ENCODE data around the gene ZNF175. TPM values are rescaled to one million over a fixed set of nuclear protein-coding genes. Genes with fewer than 3 reads are reported as not detected.
A peak's percentile ranks its signal among the peaks of the same experiment; 100 is the strongest.

ZNF175 gene
- total RNA-seq, 4 donors from 2014 or later = 11.9 to 27.2 (median 16.0) TPM

GRCh38 chr19:51529301-51529700 lies 41.8 kb upstream of the ZNF175 start:
- H3K9me3 ChIP-seq = no peaks in the 10 kb centered on the region

DNA sequence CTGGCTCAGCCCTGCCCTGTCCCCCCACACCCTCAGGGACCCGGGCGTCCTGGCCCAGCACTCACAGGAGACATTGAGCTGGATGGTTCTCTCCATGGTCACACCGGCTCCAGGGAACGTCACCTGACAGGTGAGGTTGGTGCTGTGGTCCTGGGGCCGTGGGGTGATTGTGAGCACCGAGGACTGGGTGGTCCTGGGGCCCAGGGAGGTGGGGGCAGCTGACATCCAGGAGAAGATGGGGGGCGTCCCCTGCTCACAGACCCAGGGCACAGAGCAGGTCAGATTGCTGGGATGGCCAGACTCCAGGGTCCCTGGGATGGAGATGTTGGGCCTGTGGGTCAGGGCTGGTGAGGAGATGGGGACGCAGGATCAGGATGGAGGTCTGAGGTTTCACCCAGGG lies 40.5 kb upstream of the ZNF175 start:
- Histone ChIP-seq H3K27ac (peak overlapping the region in 1 of 4 donors; percentile 82), H3K4me3 (peak overlapping the region in 3 of 4 donors; percentile 17 to 46 (median 38)), H3K4me1 (peaks cover 0 to 5% (median 0%) of the 10 kb centered on the region in 4 donors), H3K27me3 (no peaks in the 10 kb centered on the region), H3K36me3 (no peaks in the 10 kb centered on the region), H3K9me3 (no peaks in the 10 kb centered on the region)
- TF ChIP-seq POLR2A (IDR thresholded peaks at IDR 0.05) = no peak
- TF ChIP-seq, protein P1, sequence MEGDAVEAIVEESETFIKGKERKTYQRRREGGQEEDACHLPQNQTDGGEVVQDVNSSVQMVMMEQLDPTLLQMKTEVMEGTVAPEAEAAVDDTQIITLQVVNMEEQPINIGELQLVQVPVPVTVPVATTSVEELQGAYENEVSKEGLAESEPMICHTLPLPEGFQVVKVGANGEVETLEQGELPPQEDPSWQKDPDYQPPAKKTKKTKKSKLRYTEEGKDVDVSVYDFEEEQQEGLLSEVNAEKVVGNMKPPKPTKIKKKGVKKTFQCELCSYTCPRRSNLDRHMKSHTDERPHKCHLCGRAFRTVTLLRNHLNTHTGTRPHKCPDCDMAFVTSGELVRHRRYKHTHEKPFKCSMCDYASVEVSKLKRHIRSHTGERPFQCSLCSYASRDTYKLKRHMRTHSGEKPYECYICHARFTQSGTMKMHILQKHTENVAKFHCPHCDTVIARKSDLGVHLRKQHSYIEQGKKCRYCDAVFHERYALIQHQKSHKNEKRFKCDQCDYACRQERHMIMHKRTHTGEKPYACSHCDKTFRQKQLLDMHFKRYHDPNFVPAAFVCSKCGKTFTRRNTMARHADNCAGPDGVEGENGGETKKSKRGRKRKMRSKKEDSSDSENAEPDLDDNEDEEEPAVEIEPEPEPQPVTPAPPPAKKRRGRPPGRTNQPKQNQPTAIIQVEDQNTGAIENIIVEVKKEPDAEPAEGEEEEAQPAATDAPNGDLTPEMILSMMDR (IDR thresholded peaks at IDR 0.05) = no peak
- no peak for DNase-seq

More at GRCh38 chr19:51529301-51529700, 41.8 kb upstream of the ZNF175 start:
- TF ChIP-seq, protein P1 (IDR thresholded peaks at IDR 0.05) = no peak
- no peak for TF ChIP-seq POLR2A (IDR thresholded peaks at IDR 0.05)
- DNase-seq = no peak
- Histone ChIP-seq H3K4me3 (no peak overlapping the region), H3K36me3 (no peaks in the 10 kb centered on the region), H3K4me1 (peaks cover 0 to 5% (median 0%) of the 10 kb centered on the region in 4 donors), H3K27ac (no peak overlapping the region), H3K27me3 (no peaks in the 10 kb centered on the region)

DNA sequence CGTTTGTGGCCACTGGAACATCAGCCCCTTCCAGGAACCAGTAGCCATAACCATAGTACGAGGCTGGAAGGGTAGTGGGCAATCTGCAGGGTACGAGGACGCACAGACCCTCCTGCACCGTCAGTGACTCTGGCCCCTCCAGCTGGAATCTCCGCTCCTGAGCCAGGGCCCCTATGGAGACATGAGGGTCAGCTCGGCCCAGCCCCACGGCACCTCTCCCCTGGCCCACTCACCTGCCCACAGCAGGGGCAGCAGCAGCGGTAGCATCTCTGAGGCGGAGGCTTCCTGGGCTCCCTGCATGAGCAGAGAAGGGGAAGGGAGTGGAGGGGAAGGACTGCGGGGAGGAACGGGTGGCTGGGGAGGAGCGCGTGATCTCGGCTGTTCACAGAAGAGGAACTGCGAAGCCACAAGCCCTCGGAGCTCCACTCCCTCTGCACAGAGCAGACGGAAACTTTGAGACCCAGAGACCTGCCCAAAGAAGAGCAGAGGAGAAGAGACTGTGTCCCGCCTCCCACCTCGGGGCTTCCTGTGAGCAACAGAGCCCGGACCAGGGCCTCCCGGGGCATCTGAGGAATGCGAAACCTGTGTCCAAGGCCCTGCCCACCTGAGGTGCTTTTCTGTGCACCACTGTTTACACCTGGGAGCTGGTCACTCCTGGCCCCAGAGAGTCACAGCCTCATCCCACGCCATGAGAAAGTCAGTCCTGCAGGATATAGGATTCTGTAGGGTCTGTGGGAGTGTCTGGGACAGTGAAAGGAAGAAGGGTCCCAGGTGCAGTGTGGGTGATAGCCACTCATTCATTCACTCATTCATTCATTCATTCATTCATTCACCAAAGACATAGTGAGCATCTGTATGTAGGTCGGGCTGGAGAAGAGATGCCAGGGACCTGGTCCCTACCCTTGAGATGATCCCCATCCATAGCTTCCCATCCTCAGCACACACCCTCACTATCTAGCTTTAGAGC lies 39.5 kb upstream of the ZNF175 start, which contains the start of gene SIGLEC6:
SIGLEC6 (minus strand) TSS at position 322 of the 967 bp plus-strand sequence; CDS start at position 300, 22 bp downstream.
- H3K27ac ChIP-seq = peak within 1 kb of the TSS in 2 of 4 donors; percentile 28 to 82
- H3K36me3 ChIP-seq = no peaks in the 10 kb centered on the region
- H3K4me3 ChIP-seq = peak within 1 kb of the TSS in 3 of 4 donors; percentile 17 to 46 (median 38)
- no peaks in the 10 kb centered on the region for H3K27me3 ChIP-seq
- peaks cover 0 to 5% (median 0%) of the 10 kb centered on the region in 4 donors for H3K4me1 ChIP-seq
- DNase-seq = peak in 2 of 3 donors; percentile 87 to 90
- H3K9me3 ChIP-seq = no peaks in the 10 kb centered on the region
- no peak for TF ChIP-seq POLR2A (IDR thresholded peaks at IDR 0.05)
- TF ChIP-seq, protein P1 (IDR thresholded peaks at IDR 0.05) = no peak

GRCh38 chr19:51535535-51535934 lies 35.5 kb upstream of the ZNF175 start:
- H3K27me3 ChIP-seq = no peaks in the 10 kb centered on the region
- no peak overlapping the region for H3K4me3 ChIP-seq
- H3K27ac ChIP-seq = no peak overlapping the region
- no peaks in the 10 kb centered on the region for H3K9me3 ChIP-seq
- TF ChIP-seq, protein P1 (IDR thresholded peaks at IDR 0.05) = no peak
- TF ChIP-seq POLR2A (IDR thresholded peaks at IDR 0.05) = no peak
- no peaks in the 10 kb centered on the region for H3K4me1 ChIP-seq
- no peak for DNase-seq
- H3K36me3 ChIP-seq = no peaks in the 10 kb centered on the region

DNA sequence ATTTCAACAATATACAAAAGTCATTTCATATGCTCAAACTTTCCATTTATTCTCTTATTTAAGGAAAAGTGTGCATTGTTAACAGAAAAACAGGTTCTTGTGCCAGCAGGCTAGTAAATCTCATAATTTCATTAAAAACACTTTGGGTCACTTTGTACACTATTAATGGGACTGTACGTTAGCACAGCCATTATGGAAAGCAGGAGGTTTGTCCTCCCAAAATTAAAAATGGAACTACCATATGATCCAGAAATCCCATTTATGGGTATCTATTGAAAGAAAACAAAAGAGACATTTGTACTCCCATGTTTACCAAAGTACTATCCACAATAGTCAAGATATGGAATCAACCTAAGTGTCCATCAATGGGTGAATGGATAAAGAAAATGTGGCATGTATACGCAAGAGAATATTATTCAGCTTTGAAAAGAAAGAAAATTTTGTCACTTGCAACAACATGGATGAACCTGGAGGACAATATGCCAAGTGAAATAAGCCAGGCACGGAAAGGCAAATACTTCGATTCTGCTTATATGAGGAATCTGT lies 31.2 kb upstream of the ZNF175 start:
- Histone ChIP-seq H3K4me3 (no peak overlapping the region), H3K9me3 (no peaks in the 10 kb centered on the region), H3K4me1 (no peaks in the 10 kb centered on the region), H3K27me3 (no peaks in the 10 kb centered on the region), H3K27ac (no peak overlapping the region), H3K36me3 (no peaks in the 10 kb centered on the region)
- no peak for DNase-seq
- TF ChIP-seq, protein P1 (IDR thresholded peaks at IDR 0.05) = no peak
- TF ChIP-seq POLR2A (IDR thresholded peaks at IDR 0.05) = no peak
